GM18861 (cell line): ENCODE results near the gene CELA1.
"Not testable (repeated sequence)": the region's sequence is repeated elsewhere in the genome, so short reads cannot be mapped to it uniquely, and the experiment has no call there.

Source experiments
- ATAC-seq: cut with Tn5 transposase; IDR thresholded peaks from one replicate; pipeline ENCODE4 v1.9.1; 2021; ENCODE audit not compliant: unreplicated experiment

The CELA1 gene

GRCh38 chr12:51320311-51320694, 26.2 kb downstream of the CELA1 start:
- ATAC-seq = no peak

GRCh38 chr12:51318846-51319599, 27.5 kb downstream of the CELA1 start:
- ATAC-seq = no peak

GRCh38 chr12:51318057-51318806, 28.2 kb downstream of the CELA1 start:
- not testable (repeated sequence) for ATAC-seq

- ATAC-seq = no peak
Observed at GRCh38 chr12:51311389-51311788, 35.1 kb downstream of the CELA1 start.

- no peak for ATAC-seq
Observed at GRCh38 chr12:51307655-51308593, 38.6 kb downstream of the CELA1 start.

- no peak for ATAC-seq
Observed at GRCh38 chr12:51306507-51306906, 40.0 kb downstream of the CELA1 start.

- ATAC-seq = not testable (repeated sequence)
Observed at GRCh38 chr12:51300768-51301167, 45.7 kb downstream of the CELA1 start.

- no peak for ATAC-seq
Observed at GRCh38 chr12:51295651-51296050, 50.8 kb downstream of the CELA1 start.

- not testable (repeated sequence) for ATAC-seq
Observed at GRCh38 chr12:51294097-51294496, 52.4 kb downstream of the CELA1 start.

- ATAC-seq = no peak
Observed at GRCh38 chr12:51293696-51294095, 52.8 kb downstream of the CELA1 start.

- peak; percentile 42 for ATAC-seq
Observed at GRCh38 chr12:51291603-51292513, 54.6 kb downstream of the CELA1 start.

GRCh38 chr12:51285843-51286242, 60.6 kb downstream of the CELA1 start:
- no peak for ATAC-seq

- no peak for ATAC-seq
Observed at GRCh38 chr12:51281202-51281924, 65.1 kb downstream of the CELA1 start.
